IMR-90 (cell line): ENCODE data around the gene TNPO2. TPM values are rescaled to one million over a fixed set of nuclear protein-coding genes. Genes with fewer than 3 reads are reported as not detected.

Source experiments
- ATAC-seq: fragments of 200-7000 bp; cut with Tn5 transposase; 2 replicates; pipeline ENCODE4 v1.9.1; 2020; ENCODE audit warnings: low read depth, mild to moderate bottlenecking, moderate library complexity
- BruUV-seq: library from RNA; stranded (reverse); fragments of 400-500 nt; replicated peaks from 2 replicates; lab custom pipeline; 2021; lab: Mats Ljungman, UMichigan
- CTCF ChIA-PET: fragments of 300-600 bp; formaldehyde crosslinking; extraction: SDS; loops from one replicate; lab custom pipeline; 2021; ENCODE audit warnings: antibody characterized with exemption; lab: Yijun Ruan, JAX
- POLR2A ChIA-PET: fragments of 300-600 bp; sonication (Branson Sonifier 250); formaldehyde crosslinking; loops from one replicate; lab custom pipeline; 2022; ENCODE audit warnings: antibody characterized with exemption; ENCODE audit not compliant: unreplicated experiment; lab: Charles Lee
- DNase-seq: peaks from one replicate; pipeline ENCODE4 v3.0.0; 2013
- H2AFZ ChIP-seq: replicated peaks from 2 replicates; pipeline ENCODE3; 2013; ENCODE audit warnings: low read length, mild to moderate bottlenecking; ENCODE audit not compliant: poor library complexity
- H2AK5ac ChIP-seq: 2 replicates; pipeline ENCODE4 v1.6.1; 2013; ENCODE audit warnings: low read depth, low read length, inconsistent platforms
- H2AK9ac ChIP-seq: replicated peaks from 2 replicates; pipeline ENCODE3; 2013; ENCODE audit warnings: mild to moderate bottlenecking, low read depth, low read length, moderate library complexity; ENCODE audit not compliant: poor library complexity
- H2BK120ac ChIP-seq: 2 replicates; pipeline ENCODE4 v1.6.1; 2013; ENCODE audit warnings: low read depth, low read length, inconsistent platforms
- H2BK15ac ChIP-seq: 3 replicates; pipeline ENCODE4 v1.6.1; 2013; ENCODE audit warnings: low read depth, low read length, inconsistent platforms
- H2BK20ac ChIP-seq: 2 replicates; pipeline ENCODE4 v1.6.1; 2013; ENCODE audit warnings: low read depth, mild to moderate bottlenecking, inconsistent platforms, low read length, moderate library complexity
- H2BK5ac ChIP-seq: 2 replicates; pipeline ENCODE4 v1.6.1; 2013; ENCODE audit warnings: mild to moderate bottlenecking, low read depth, low read length, inconsistent platforms; ENCODE audit not compliant: poor library complexity, severe bottlenecking
- H3K14ac ChIP-seq: replicated peaks from 2 replicates; pipeline ENCODE4 v1.6.1; 2013; ENCODE audit warnings: low read depth, low read length, inconsistent platforms
- H3K18ac ChIP-seq: 2 replicates; pipeline ENCODE4 v1.6.1; 2013; ENCODE audit warnings: low read depth, low read length, control low read depth
- H3K23ac ChIP-seq: 2 replicates; pipeline ENCODE4 v1.6.1; 2013; ENCODE audit warnings: low read depth, low read length, inconsistent platforms
- H3K27ac ChIP-seq: 2 replicates; pipeline ENCODE4 v1.5.1; 2013; ENCODE audit warnings: mild to moderate bottlenecking, control low read depth, low read length; ENCODE audit not compliant: insufficient read depth
- H3K27me3 ChIP-seq: 2 replicates; pipeline ENCODE4 v1.6.1; 2013; ENCODE audit warnings: low read length; ENCODE audit not compliant: control insufficient read depth, insufficient read depth
- H3K36me3 ChIP-seq: 2 replicates; pipeline ENCODE4 v1.6.1; 2013; ENCODE audit warnings: low read length, mixed read lengths; ENCODE audit not compliant: control insufficient read depth, insufficient read depth
- H3K4ac ChIP-seq: 2 replicates; pipeline ENCODE4 v1.6.1; 2013; ENCODE audit warnings: low read depth, low read length, inconsistent platforms
- H3K4me1 ChIP-seq: 2 replicates; pipeline ENCODE4 v1.6.1; 2013; ENCODE audit warnings: low read length, mixed read lengths; ENCODE audit not compliant: control insufficient read depth, insufficient read depth
- H3K4me2 ChIP-seq: 2 replicates; pipeline ENCODE4 v1.6.1; 2013; ENCODE audit warnings: low read depth, mild to moderate bottlenecking, control low read depth, low read length, moderate library complexity
- H3K4me3 ChIP-seq: 2 replicates; pipeline ENCODE4 v1.5.1; 2013; ENCODE audit warnings: low read depth, mild to moderate bottlenecking, control low read depth, low read length, moderate library complexity; ENCODE audit not compliant: insufficient read depth
- H3K56ac ChIP-seq: 2 replicates; pipeline ENCODE4 v1.6.1; 2013; ENCODE audit warnings: low read length, inconsistent platforms; ENCODE audit not compliant: insufficient read depth; ENCODE audit errors: extremely low read depth
- H3K79me1 ChIP-seq, 2 experiments: 2 replicates each; pipeline ENCODE4 v1.6.1; 2013; ENCODE audit warnings: low read length in 2 of 2, inconsistent platforms in 1 of 2, low read depth in 1 of 2
- H3K9ac ChIP-seq: 2 replicates; pipeline ENCODE4 v1.6.1; 2013; ENCODE audit warnings: low read depth, low read length, control low read depth
- H3K9me1 ChIP-seq: 2 replicates; pipeline ENCODE4 v1.6.1; 2013; ENCODE audit warnings: low read length, inconsistent platforms; ENCODE audit not compliant: insufficient read depth
- H3K9me3 ChIP-seq: 2 replicates; pipeline ENCODE4 v1.6.1; 2013; ENCODE audit warnings: low read length; ENCODE audit not compliant: control insufficient read depth, insufficient read depth
- H4K20me1 ChIP-seq: 2 replicates; pipeline ENCODE4 v1.6.1; 2013; ENCODE audit warnings: low read length, inconsistent platforms; ENCODE audit not compliant: insufficient read depth
- H4K5ac ChIP-seq: 2 replicates; pipeline ENCODE4 v1.6.1; 2013; ENCODE audit warnings: mild to moderate bottlenecking, low read depth, low read length, control low read depth
- H4K8ac ChIP-seq, 2 experiments: 2 replicates each; pipeline ENCODE4 v1.6.1; 2013; ENCODE audit warnings: low read depth in 2 of 2, low read length in 2 of 2, control low read depth in 1 of 2, inconsistent platforms in 1 of 2
- H4K91ac ChIP-seq: 2 replicates; pipeline ENCODE4 v1.6.1; 2013; ENCODE audit warnings: low read depth, low read length, inconsistent platforms; ENCODE audit not compliant: insufficient read depth
- CEBPB ChIP-seq: IDR thresholded peaks from 2 replicates; pipeline ENCODE4 v1.6.1; 2012; ENCODE audit warnings: low read depth, low read length, improper control_type of control experiment
- CHD1 ChIP-seq: IDR thresholded peaks from 2 replicates; pipeline ENCODE4 v1.6.1; 2012; ENCODE audit warnings: low read depth, low read length, improper control_type of control experiment
- FOS ChIP-seq: fragments of 150-350 bp; IDR thresholded peaks from 2 replicates; pipeline ENCODE4 v1.6.1; 2016; ENCODE audit warnings: low read depth, low read length
- MAFK ChIP-seq: IDR thresholded peaks from 2 replicates; pipeline ENCODE4 v1.6.1; 2012; ENCODE audit warnings: low read depth, low read length, improper control_type of control experiment
- MAZ ChIP-seq: IDR thresholded peaks from 2 replicates; pipeline ENCODE4 v1.6.1; 2012; ENCODE audit warnings: low read depth, mild to moderate bottlenecking, low read length, improper control_type of control experiment, moderate library complexity, borderline replicate concordance
- MXI1 ChIP-seq: IDR thresholded peaks from 2 replicates; pipeline ENCODE4 v1.6.1; 2012; ENCODE audit warnings: low read depth, mild to moderate bottlenecking, low read length, moderate library complexity, borderline replicate concordance
- NFE2L2 ChIP-seq: fragments of 150-350 bp; IDR thresholded peaks from 2 replicates; pipeline ENCODE4 v1.6.1; 2016; ENCODE audit warnings: low read depth, mild to moderate bottlenecking, low read length
- POLR2A ChIP-seq: IDR thresholded peaks from 2 replicates; pipeline ENCODE4 v1.6.1; 2012; ENCODE audit warnings: mild to moderate bottlenecking, low read depth, low read length
- RFX5 ChIP-seq: IDR thresholded peaks from 2 replicates; pipeline ENCODE4 v1.8.0; 2012; ENCODE audit warnings: low read depth, mild to moderate bottlenecking, low read length, moderate library complexity
- SMC3 ChIP-seq: fragments of 150-350 bp; IDR thresholded peaks from 2 replicates; pipeline ENCODE4 v1.6.1; 2016; ENCODE audit warnings: low read depth, mild to moderate bottlenecking, antibody characterized with exemption, low read length, moderate library complexity
- WGBS, 2 experiments: methylation state at CpG; one replicate each; pipeline versions ENCODE4 v1.1.5 to v1.1.7; 2013; ENCODE audit warnings: missing lambda C conversion rate in 2 of 2; ENCODE audit not compliant: insufficient read length in 1 of 2; ENCODE audit errors: extremely low coverage in 2 of 2; 5-methylcytosine and 5-hydroxymethylcytosine counted together
- dilution Hi-C: fragments of 300-500 bp; cut with HindIII; formaldehyde crosslinking; loops from one replicate; pipeline ENCODE4 v1.14.3; 2018; ENCODE audit warnings: low sequenced_read_pairs; ENCODE audit not compliant: unreplicated experiment
- in situ Hi-C: fragments of 300-500 bp; cut with MboI; formaldehyde crosslinking; loops from 3 replicates; pipeline ENCODE4 v1.14.3; 2019; ENCODE audit warnings: low sequenced_read_pairs, inconsistent platforms, mixed read lengths
- intact Hi-C: fragments of 100-400 bp; cut with micrococcal nuclease; formaldehyde crosslinking; loops from 2 replicates; pipeline ENCODE4 v1.10.0; 2022
- polyA plus RNA-seq, 3 experiments: library from polyadenylated mRNA; depleted of rRNA; stranded (reverse); fragments of >200 nt; gene quantifications; 2 replicates each; pipeline ENCODE4 v1.2.3, GENCODE V29; 2012; ENCODE audit warnings: low replicate concordance in 1 of 3
- total RNA-seq: library from RNA; depleted of rRNA; stranded (reverse); fragments of >200 nt; gene quantifications from 2 replicates; pipeline ENCODE4 v1.2.3, GENCODE V29; 2012
- TF ChIP-seq, protein P1 (sequence below): conservative IDR thresholded peaks from 2 replicates; pipeline ENCODE4 v1.5.1; 2012; ENCODE audit warnings: mild to moderate bottlenecking, low read depth, low read length, improper control_type of control experiment
- TF ChIP-seq, protein P2 (sequence below): fragments of 150-350 bp; IDR thresholded peaks from 2 replicates; pipeline ENCODE4 v1.6.1; 2017; ENCODE audit warnings: mild to moderate bottlenecking, antibody characterized with exemption, low read length, low read depth
- TF ChIP-seq, protein P3 (sequence below): fragments of 150-350 bp; IDR thresholded peaks from 2 replicates; pipeline ENCODE4 v1.6.1; 2016; ENCODE audit warnings: low read depth, mild to moderate bottlenecking, low read length, moderate library complexity, borderline replicate concordance

The TNPO2 gene
- total and polyA plus RNA-seq, 2 of the 4 experiments (the other 2 are of a cell fraction) = 36.0 to 77.2 TPM

DNA sequence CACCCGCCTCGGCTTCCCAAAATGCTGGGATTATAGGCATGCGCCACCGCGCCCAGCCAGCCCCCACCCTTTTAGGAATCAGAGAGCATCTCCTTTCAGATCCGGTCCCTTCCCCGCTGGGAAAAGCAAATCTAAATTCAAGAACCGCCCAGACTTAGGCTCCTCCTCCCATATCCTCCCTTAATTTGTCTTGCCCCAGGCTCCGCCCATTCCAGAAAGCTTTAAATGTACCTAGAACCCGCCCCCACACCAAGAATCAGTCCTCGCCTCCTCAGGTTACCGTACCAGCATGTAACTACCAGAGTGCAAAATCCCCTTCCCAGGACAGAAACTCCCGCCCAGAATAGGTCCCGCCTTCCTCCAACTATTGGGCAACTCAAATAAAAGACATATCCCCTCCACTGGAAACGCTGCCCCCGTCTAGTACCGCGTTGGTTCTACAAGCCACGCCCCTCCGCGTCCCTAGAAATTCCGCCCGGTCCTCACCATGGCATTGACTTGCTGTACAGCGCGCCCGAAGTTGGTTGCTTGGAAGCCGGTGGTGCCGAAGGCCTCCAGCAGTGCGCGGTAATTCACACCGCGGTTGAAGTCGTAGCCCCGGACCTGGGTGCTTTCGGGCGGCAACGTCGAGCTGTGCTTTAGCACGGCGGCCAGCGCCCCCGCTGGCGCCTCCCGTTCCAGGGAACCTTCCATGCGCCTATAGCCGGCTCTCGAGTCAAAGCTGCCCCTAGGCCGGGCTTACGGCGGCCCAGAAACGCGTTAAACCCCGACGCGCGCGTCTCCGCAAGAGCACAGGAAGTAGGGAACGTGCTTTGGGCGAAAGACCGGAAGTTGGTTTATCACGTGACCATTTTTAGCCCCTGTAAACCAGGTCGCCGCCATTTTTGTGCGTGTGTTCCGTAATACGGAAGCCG, 42.4 kb downstream of the TNPO2 start, which contains the start of gene DHPS:
DHPS (minus strand) TSS at position 807 of the 914 bp plus-strand sequence; CDS start at position 693, 114 bp downstream.
- Histone ChIP-seq H2BK20ac (no peak within 1 kb of the TSS), H2AFZ (peak within 1 kb of the TSS; percentile 95), H3K79me1 (peaks cover 10 to 26% of the 10 kb centered on the region in 2 experiments; a peak in 3 of 4 replicates), H2BK5ac (peak within 1 kb of the TSS; percentile 65), H4K91ac (peak within 1 kb of the TSS; percentile 74), H3K4ac (peak within 1 kb of the TSS; percentile 88), H3K9me1 (peaks cover 7% of the 10 kb centered on the region; the same call in 1 of the 2 replicates), H3K56ac (peak within 1 kb of the TSS; percentile 59; the same call in 1 of the 2 replicates), H3K14ac (peak within 1 kb of the TSS; percentile 91), H3K4me1 (no peaks in the 10 kb centered on the region), H3K27ac (peak within 1 kb of the TSS; percentile 61), H3K23ac (peak within 1 kb of the TSS; percentile 80), H4K8ac (peak within 1 kb of the TSS; percentile 55 to 88), H2AK5ac (peak within 1 kb of the TSS; percentile 82; the same call in 1 of the 2 replicates), H2BK120ac (peak within 1 kb of the TSS; percentile 24; the same call in 1 of the 2 replicates), H3K9me3 (no peaks in the 10 kb centered on the region), H3K4me3 (peak within 1 kb of the TSS; percentile 67), H3K36me3 (peaks cover 27% of the 10 kb centered on the region), H3K27me3 (no peaks in the 10 kb centered on the region), H3K18ac (no peak within 1 kb of the TSS; the same call in 1 of the 2 replicates), H2AK9ac (peak within 1 kb of the TSS; percentile 99), H3K4me2 (peak within 1 kb of the TSS; percentile 51), H4K5ac (peak within 1 kb of the TSS; percentile 36), H2BK15ac (no peak within 1 kb of the TSS), H3K9ac (peak within 1 kb of the TSS; percentile 54), H4K20me1 (peaks cover 9% of the 10 kb centered on the region)
- intact Hi-C loops (no loop called here), in situ Hi-C loops (no loop called here), dilution Hi-C loops (no loop called here)
- WGBS, 2 experiments = 1% methylated on average over 33 of the region's 68 CpGs; no CpG with 5 or more reads in 1 of the 2 experiments
- ChIA-PET POLR2A (interaction anchor here (0.6 to 0.7 kb wide), 2 partner anchors 10 to 32 kb away, joined by 4 to 6 read pairs; no protein-coding TSS in a partner anchor), CTCF (no interaction called here)
- ATAC-seq = peak; percentile 91
- TSS peak; percentile 68 for BruUV-seq
- peak; percentile 98 for DNase-seq
- peak; percentile 56 for TF ChIP-seq MXI1
- no peak for TF ChIP-seq SMC3
- no peak; the same call in 1 of the 2 replicates for TF ChIP-seq MAZ
- no peak for TF ChIP-seq FOS
- TF ChIP-seq POLR2A = peak; percentile 90
- TF ChIP-seq MAFK = no peak
- TF ChIP-seq NFE2L2 = no peak
- TF ChIP-seq RFX5 = no peak
- TF ChIP-seq, protein P1, sequence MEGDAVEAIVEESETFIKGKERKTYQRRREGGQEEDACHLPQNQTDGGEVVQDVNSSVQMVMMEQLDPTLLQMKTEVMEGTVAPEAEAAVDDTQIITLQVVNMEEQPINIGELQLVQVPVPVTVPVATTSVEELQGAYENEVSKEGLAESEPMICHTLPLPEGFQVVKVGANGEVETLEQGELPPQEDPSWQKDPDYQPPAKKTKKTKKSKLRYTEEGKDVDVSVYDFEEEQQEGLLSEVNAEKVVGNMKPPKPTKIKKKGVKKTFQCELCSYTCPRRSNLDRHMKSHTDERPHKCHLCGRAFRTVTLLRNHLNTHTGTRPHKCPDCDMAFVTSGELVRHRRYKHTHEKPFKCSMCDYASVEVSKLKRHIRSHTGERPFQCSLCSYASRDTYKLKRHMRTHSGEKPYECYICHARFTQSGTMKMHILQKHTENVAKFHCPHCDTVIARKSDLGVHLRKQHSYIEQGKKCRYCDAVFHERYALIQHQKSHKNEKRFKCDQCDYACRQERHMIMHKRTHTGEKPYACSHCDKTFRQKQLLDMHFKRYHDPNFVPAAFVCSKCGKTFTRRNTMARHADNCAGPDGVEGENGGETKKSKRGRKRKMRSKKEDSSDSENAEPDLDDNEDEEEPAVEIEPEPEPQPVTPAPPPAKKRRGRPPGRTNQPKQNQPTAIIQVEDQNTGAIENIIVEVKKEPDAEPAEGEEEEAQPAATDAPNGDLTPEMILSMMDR = no peak
- TF ChIP-seq, protein P2, sequence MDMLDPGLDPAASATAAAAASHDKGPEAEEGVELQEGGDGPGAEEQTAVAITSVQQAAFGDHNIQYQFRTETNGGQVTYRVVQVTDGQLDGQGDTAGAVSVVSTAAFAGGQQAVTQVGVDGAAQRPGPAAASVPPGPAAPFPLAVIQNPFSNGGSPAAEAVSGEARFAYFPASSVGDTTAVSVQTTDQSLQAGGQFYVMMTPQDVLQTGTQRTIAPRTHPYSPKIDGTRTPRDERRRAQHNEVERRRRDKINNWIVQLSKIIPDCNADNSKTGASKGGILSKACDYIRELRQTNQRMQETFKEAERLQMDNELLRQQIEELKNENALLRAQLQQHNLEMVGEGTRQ = peak; percentile 96
- TF ChIP-seq, protein P3, sequence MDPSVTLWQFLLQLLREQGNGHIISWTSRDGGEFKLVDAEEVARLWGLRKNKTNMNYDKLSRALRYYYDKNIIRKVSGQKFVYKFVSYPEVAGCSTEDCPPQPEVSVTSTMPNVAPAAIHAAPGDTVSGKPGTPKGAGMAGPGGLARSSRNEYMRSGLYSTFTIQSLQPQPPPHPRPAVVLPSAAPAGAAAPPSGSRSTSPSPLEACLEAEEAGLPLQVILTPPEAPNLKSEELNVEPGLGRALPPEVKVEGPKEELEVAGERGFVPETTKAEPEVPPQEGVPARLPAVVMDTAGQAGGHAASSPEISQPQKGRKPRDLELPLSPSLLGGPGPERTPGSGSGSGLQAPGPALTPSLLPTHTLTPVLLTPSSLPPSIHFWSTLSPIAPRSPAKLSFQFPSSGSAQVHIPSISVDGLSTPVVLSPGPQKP = peak; percentile 46; the same call in 1 of the 2 replicates
- TF ChIP-seq CHD1 = no peak
- TF ChIP-seq CEBPB = peak; percentile 97
